Muscle layer of colon (tissue), 2 donors: Measurements from ENCODE around the gene CACNG4.
"Not testable (repeated sequence)": the region's sequence is repeated elsewhere in the genome, so short reads cannot be mapped to it uniquely, and the experiment has no call there.

ENCODE experiments used
- H3K27ac ChIP-seq: one replicate; pipeline ENCODE4 v1.7.0; 2013; ENCODE audit warnings: low read depth, mild to moderate bottlenecking, low read length, moderate library complexity
- H3K27me3 ChIP-seq, 2 donors: one replicate each; pipeline ENCODE4 v1.7.0; 2013; ENCODE audit warnings: low read length in 2 of 2, mild to moderate bottlenecking in 2 of 2; ENCODE audit not compliant: insufficient read depth in 2 of 2, control insufficient read depth in 1 of 2
- H3K36me3 ChIP-seq: one replicate; pipeline ENCODE4 v1.7.0; 2013; ENCODE audit warnings: mild to moderate bottlenecking, low read length; ENCODE audit not compliant: insufficient read depth
- H3K4me1 ChIP-seq: one replicate; pipeline ENCODE4 v1.7.0; 2013; ENCODE audit warnings: mild to moderate bottlenecking, low read length; ENCODE audit not compliant: insufficient read depth
- H3K4me3 ChIP-seq, 2 donors: one replicate each; pipeline ENCODE4 v1.7.0; 2013; ENCODE audit warnings: low read length in 2 of 2, low read depth in 1 of 2, mild to moderate bottlenecking in 1 of 2, moderate library complexity in 1 of 2
- H3K9ac ChIP-seq: one replicate; pipeline ENCODE4 v1.7.0; 2013; ENCODE audit warnings: low read length
- H3K9me3 ChIP-seq: one replicate; pipeline ENCODE4 v1.7.0; 2013; ENCODE audit warnings: mild to moderate bottlenecking, low read length
- donor health status: abdominal sarcoma.
- donor health status: Adenocarcinoma of cecum.

CACNG4 gene

DNA sequence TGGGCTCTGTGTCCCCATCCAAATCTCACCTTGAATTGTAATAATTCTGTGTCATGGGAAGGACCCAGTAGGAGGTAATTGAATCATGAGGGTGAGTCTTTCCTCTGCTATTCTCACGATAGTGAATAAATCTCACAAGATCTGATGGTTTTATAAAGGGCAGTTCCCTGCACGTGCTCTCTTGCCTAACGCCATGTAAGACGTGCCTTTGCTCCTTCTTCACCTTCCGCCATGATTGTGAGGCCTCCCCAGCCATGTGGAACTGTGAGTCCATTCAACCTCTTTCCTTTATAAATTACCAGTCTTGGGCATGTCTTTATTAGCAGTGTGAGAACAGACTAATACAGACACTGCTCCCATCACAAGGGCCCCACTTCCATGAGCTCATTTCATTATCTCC, 76.6 kb downstream of the CACNG4 start:
- not testable (repeated sequence) for H3K27me3 ChIP-seq, H3K36me3 ChIP-seq, H3K4me1 ChIP-seq, H3K4me3 ChIP-seq, H3K27ac ChIP-seq, H3K9ac ChIP-seq, H3K9me3 ChIP-seq

DNA sequence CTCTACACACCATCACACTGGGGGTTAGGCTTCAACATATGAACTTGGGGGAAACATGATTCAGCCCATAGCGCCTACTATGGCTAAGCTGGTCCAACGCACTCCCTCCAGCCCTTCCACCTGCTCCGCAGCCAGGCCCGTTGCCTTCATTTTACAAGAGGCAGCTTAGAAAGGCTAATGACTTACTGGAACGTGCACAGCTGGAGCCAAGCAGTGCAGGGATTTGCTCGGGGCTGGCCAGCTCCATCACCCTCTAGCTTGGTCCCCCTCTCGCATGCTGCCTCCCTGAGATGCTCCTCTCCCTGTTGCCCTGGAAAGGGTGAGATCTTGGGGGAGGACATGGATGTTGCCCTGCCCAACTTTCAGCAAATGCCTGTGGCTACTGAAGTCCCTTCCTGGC, 77.0 kb downstream of the CACNG4 start:
- no peaks in the 10 kb centered on the region for H3K27me3 ChIP-seq
- no peak overlapping the region for H3K4me3 ChIP-seq
- no peaks in the 10 kb centered on the region for H3K9me3 ChIP-seq
- H3K27ac ChIP-seq = no peak overlapping the region
- no peak overlapping the region for H3K9ac ChIP-seq
- no peaks in the 10 kb centered on the region for H3K4me1 ChIP-seq
- no peaks in the 10 kb centered on the region for H3K36me3 ChIP-seq

GRCh38 chr17:67041941-67042899, 77.7 kb downstream of the CACNG4 start:
- Histone ChIP-seq H3K4me1 (no peaks in the 10 kb centered on the region), H3K9ac (no peak overlapping the region), H3K9me3 (no peaks in the 10 kb centered on the region), H3K4me3 (no peak overlapping the region), H3K27ac (no peak overlapping the region), H3K27me3 (no peaks in the 10 kb centered on the region), H3K36me3 (no peaks in the 10 kb centered on the region)

DNA sequence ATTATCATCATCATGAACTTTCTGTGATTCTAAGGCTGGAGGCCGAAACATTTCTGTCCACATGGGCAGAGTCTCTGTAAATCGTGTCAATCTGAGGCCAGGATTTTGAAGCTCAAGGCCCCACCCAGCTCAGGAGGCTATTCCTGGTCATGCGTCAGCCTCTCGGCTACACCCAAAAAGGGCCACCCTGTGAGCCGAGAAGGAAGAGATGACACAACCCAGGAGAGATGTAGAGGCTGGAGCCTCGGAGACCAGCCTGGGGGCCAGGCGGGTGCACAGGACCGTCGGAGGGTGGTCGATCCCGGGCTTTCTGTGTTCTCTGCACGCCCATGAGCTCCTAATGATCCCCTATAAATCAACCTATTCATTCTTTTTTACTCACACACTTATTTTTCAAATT, 78.8 kb downstream of the CACNG4 start:
- H3K4me3 ChIP-seq = no peak overlapping the region
- no peaks in the 10 kb centered on the region for H3K36me3 ChIP-seq
- H3K27ac ChIP-seq = no peak overlapping the region
- H3K9ac ChIP-seq = no peak overlapping the region
- no peaks in the 10 kb centered on the region for H3K4me1 ChIP-seq
- no peaks in the 10 kb centered on the region for H3K9me3 ChIP-seq
- H3K27me3 ChIP-seq = no peaks in the 10 kb centered on the region

- H3K27ac ChIP-seq = no peak within 1 kb of the TSS
- H3K9ac ChIP-seq = no peak within 1 kb of the TSS
- no peaks in the 10 kb centered on the region for H3K9me3 ChIP-seq
- no peaks in the 10 kb centered on the region for H3K27me3 ChIP-seq
- no peaks in the 10 kb centered on the region for H3K36me3 ChIP-seq
- H3K4me1 ChIP-seq = no peaks in the 10 kb centered on the region
- no peak within 1 kb of the TSS for H3K4me3 ChIP-seq
Measured at GRCh38 chr17:67044016-67044772, 79.7 kb downstream of the CACNG4 start, which contains the start of gene CACNG1. Gene CACNG1, plus strand, starts transcription at chr17:67044554. Its CDS starts 107 bp downstream, at chr17:67044661.

DNA sequence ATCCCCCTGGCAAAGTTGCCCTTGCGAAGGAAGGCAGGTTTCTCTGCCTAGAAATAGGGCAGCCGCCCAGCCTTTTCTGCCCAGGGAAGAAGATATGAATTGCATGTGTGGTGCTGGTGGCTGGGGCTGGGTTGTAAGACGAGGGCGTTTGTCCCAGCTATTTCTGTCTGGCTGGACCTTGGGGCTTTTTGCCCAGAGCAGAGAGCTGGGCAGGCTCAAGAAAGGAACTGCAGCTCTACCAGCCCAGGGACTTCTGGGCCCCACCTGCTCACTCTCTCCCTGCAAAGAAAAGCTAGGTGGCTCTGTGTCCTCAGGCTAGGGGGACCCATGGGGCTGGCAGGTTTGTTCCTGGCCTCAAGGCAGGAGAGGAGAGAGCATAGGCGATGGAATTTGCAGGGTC, 80.4 kb downstream of the CACNG4 start:
- Histone ChIP-seq H3K36me3 (no peaks in the 10 kb centered on the region), H3K27me3 (no peaks in the 10 kb centered on the region), H3K9me3 (peaks cover 6% of the 10 kb centered on the region), H3K4me3 (no peak overlapping the region), H3K27ac (no peak overlapping the region), H3K4me1 (no peaks in the 10 kb centered on the region), H3K9ac (no peak overlapping the region)

GRCh38 chr17:67046398-67046797, 81.9 kb downstream of the CACNG4 start:
- Histone ChIP-seq H3K9me3 (peaks cover 6% of the 10 kb centered on the region), H3K9ac (no peak overlapping the region), H3K27me3 (no peaks in the 10 kb centered on the region), H3K27ac (no peak overlapping the region), H3K36me3 (no peaks in the 10 kb centered on the region), H3K4me3 (no peak overlapping the region), H3K4me1 (no peaks in the 10 kb centered on the region)

DNA sequence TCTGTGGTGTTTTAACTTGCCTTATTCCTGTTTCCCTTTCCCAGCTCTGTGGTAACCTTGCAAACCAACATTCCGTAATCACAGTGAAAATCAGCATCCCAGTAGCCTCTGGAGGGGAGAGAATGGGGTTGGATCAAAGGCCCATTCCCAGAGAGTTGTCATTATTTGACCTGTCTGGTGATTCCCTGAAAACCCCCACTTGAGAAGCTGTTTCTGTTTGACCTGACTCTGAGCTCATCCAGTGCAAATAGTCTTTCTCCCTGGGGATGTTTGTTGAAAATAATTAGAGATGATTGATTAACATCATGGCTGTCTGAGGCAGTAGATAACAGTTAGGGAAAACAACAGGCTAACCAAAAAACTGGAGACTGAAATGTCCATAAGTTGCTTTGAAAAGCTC, 82.9 kb downstream of the CACNG4 start:
- H3K4me1 ChIP-seq = no peaks in the 10 kb centered on the region
- H3K27ac ChIP-seq = no peak overlapping the region
- no peak overlapping the region for H3K9ac ChIP-seq
- H3K4me3 ChIP-seq = no peak overlapping the region
- no peaks in the 10 kb centered on the region for H3K27me3 ChIP-seq
- no peaks in the 10 kb centered on the region for H3K36me3 ChIP-seq
- peaks cover 6% of the 10 kb centered on the region for H3K9me3 ChIP-seq

DNA sequence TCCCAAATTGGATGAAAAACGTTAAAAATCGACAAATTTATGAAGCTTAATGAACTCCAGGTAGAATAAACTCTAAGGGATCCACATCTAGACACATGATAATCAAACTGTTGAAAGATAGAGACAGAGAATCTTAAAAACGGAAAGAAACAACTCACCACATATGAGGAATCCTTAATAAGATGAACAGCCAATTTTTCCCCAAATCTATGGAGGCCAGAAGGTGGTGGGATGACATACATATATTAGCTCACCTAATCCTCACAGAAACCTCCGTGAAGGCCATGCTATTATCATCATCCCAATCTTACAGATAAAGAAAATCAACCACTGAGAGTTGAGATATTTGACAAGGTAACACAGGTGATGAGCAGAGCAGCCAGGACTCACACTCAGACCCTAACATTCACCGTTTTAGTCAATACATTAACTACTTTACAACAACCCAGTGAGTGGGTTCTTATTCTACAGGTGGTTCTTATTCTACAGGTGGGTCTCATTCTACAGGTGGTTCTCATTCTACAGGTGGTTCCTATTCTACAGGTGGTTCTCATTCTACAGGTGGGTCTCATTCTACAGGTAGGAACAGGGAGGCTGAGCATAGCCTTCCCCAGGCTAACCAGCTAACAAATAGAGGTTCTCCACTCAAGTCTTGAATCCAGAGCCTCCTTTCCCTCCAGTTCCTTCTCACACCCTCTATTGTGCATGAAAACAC, 84.7 kb downstream of the CACNG4 start:
- peaks cover 6% of the 10 kb centered on the region for H3K9me3 ChIP-seq
- H3K4me3 ChIP-seq = no peak overlapping the region
- H3K4me1 ChIP-seq = no peaks in the 10 kb centered on the region
- no peak overlapping the region for H3K27ac ChIP-seq
- H3K9ac ChIP-seq = no peak overlapping the region
- no peaks in the 10 kb centered on the region for H3K27me3 ChIP-seq
- H3K36me3 ChIP-seq = no peaks in the 10 kb centered on the region

- no peak overlapping the region for H3K9ac ChIP-seq
- H3K9me3 ChIP-seq = peaks cover 6% of the 10 kb centered on the region
- no peaks in the 10 kb centered on the region for H3K27me3 ChIP-seq
- H3K36me3 ChIP-seq = no peaks in the 10 kb centered on the region
- H3K4me3 ChIP-seq = no peak overlapping the region
- no peak overlapping the region for H3K27ac ChIP-seq
- no peaks in the 10 kb centered on the region for H3K4me1 ChIP-seq
Measured at GRCh38 chr17:67050066-67050465, 85.6 kb downstream of the CACNG4 start.

DNA sequence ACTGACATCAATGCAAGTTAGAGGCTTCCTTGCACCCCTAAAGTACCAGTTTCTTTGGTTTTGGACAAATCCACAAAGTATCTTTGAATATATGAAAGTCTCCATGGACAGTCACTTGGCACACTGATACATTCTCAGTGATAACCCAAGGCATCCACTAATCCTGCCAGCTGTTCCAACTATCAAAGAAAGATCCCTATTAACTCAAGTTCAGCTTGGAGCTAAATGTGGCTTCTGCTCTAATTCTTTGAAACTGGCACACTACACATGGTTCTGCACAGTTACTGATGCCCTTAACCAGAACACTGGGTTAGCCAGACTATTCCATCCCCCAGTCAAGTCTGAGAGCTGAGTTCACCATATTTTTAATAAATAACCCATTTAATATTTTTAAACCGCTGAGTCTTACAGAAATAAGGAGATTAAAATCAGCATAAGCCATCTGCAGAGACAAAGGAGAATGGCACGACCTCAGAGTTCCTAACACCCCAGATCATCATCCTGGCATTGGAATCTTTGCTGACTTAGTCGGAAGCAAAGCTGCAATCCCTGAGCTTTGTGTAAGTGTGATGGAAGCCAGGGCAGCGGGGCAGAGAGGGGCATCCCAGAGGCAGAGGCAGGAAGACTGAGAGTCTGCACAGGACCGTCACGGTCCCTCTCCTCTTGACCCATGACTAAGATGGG, 86.1 kb downstream of the CACNG4 start:
- Histone ChIP-seq H3K9me3 (peaks cover 6% of the 10 kb centered on the region), H3K4me3 (no peak overlapping the region), H3K9ac (no peak overlapping the region), H3K36me3 (no peaks in the 10 kb centered on the region), H3K4me1 (no peaks in the 10 kb centered on the region), H3K27ac (no peak overlapping the region), H3K27me3 (no peaks in the 10 kb centered on the region)
